PFSK-1 (cell line): ENCODE measurements around the gene ONECUT1.

Experiments used
- SIN3A ChIP-seq: IDR thresholded peaks from 2 replicates; pipeline ENCODE4 v1.6.1; 2012; ENCODE audit warnings: mild to moderate bottlenecking, low read length, moderate library complexity, borderline replicate concordance; ENCODE audit not compliant: insufficient read depth
- TAF1 ChIP-seq: IDR thresholded peaks from 2 replicates; pipeline ENCODE4 v1.6.1; 2012; ENCODE audit warnings: low read length, control low read depth, borderline replicate concordance; ENCODE audit not compliant: insufficient read depth
- TF ChIP-seq, protein P1 (sequence below), 2 experiments: IDR thresholded peaks; 2 replicates each; pipeline versions ENCODE4 v1.6.1 to v1.8.0; 2011 to 2012; ENCODE audit warnings: low read depth in 2 of 2, low read length in 2 of 2, control low read depth in 1 of 2, inconsistent platforms in 1 of 2, mild to moderate bottlenecking in 1 of 2, moderate library complexity in 1 of 2; ENCODE audit not compliant: insufficient read depth in 1 of 2

DNA sequence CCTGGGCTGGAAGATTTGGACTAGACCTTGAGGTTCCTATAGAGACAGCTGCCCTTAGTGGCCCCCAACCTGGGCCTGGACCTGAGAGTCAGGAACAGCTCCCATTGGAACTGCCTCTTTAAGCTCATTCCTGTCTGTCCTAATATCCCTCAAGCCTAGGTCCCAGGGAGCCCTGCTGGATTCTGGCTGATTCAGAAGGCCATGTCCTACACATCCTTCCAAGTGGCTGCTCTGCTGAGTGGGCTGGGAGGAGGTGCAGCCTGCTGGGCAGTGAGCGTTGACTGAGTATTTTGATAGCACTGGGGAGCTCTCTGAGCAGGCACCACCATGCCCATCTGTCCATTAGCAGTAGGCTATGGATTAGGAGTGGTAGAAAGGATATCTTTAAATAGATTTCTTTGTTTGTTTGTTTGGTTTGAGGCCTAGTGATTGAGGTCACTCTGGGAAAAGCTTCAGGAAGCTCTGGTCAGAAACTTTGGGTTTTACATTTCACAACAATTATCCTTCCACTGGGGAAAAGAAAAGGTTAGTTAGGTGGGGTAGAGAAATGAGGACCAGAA, 56.4 kb downstream of the ONECUT1 start:
- no peak for TF ChIP-seq SIN3A
- TF ChIP-seq TAF1: no peak
- TF ChIP-seq, protein P1, sequence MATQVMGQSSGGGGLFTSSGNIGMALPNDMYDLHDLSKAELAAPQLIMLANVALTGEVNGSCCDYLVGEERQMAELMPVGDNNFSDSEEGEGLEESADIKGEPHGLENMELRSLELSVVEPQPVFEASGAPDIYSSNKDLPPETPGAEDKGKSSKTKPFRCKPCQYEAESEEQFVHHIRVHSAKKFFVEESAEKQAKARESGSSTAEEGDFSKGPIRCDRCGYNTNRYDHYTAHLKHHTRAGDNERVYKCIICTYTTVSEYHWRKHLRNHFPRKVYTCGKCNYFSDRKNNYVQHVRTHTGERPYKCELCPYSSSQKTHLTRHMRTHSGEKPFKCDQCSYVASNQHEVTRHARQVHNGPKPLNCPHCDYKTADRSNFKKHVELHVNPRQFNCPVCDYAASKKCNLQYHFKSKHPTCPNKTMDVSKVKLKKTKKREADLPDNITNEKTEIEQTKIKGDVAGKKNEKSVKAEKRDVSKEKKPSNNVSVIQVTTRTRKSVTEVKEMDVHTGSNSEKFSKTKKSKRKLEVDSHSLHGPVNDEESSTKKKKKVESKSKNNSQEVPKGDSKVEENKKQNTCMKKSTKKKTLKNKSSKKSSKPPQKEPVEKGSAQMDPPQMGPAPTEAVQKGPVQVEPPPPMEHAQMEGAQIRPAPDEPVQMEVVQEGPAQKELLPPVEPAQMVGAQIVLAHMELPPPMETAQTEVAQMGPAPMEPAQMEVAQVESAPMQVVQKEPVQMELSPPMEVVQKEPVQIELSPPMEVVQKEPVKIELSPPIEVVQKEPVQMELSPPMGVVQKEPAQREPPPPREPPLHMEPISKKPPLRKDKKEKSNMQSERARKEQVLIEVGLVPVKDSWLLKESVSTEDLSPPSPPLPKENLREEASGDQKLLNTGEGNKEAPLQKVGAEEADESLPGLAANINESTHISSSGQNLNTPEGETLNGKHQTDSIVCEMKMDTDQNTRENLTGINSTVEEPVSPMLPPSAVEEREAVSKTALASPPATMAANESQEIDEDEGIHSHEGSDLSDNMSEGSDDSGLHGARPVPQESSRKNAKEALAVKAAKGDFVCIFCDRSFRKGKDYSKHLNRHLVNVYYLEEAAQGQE (IDR thresholded peaks at IDR 0.05; ENCODE audit: insufficient read depth in 1 of 2, low read depth in 2 of 2, low read length in 2 of 2): no peak
